SHP77 (cell line): ENCODE measurements around the gene ABCA13.

Source experiments
- DNase-seq, 2 experiments: peaks; one replicate each; lab custom pipeline; 2025; lab: John Stamatoyannopoulos, UW

Gene ABCA13

DNA sequence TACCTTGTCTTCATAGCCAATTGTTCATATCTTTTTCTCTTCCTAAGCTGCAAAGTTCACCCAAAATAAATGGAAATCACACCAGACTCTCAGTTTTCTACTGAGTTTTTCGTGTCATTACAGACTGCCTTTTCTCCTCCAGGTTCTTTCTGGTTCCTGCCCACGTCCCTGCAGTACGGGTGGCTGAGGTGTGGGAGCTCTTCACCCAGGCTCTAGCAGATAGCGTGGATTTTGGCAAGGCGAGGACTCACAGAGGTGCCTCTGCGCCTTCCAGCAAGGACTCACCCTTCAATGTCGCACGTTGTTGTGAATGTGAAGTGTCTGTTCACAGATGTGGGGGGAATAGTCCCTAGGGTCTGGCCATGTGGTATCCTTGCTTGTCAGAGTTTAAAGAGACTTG is 71.6 kb downstream of the ABCA13 start:
- no peak for DNase-seq

DNA sequence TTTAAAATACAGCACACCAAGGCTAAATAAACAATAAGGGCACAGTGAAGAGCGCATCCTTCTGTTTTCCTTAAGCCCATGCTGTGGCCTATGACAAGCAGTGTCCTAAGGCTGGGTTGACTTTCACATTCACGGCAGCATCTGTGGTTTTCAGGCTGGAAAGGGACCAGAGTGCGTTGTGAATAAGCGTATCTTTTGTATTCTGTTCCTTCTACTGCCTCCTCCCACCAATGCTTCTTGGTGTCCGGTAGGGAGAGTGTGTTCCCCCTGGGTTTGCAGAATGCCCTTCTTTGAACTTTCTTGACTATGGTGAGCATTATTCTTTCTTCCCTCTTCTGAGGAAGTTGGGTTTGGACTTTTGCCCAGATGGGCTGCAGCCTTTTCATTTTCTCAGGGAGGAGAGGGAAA is 73.6 kb downstream of the ABCA13 start:
- DNase-seq = no peak

DNA sequence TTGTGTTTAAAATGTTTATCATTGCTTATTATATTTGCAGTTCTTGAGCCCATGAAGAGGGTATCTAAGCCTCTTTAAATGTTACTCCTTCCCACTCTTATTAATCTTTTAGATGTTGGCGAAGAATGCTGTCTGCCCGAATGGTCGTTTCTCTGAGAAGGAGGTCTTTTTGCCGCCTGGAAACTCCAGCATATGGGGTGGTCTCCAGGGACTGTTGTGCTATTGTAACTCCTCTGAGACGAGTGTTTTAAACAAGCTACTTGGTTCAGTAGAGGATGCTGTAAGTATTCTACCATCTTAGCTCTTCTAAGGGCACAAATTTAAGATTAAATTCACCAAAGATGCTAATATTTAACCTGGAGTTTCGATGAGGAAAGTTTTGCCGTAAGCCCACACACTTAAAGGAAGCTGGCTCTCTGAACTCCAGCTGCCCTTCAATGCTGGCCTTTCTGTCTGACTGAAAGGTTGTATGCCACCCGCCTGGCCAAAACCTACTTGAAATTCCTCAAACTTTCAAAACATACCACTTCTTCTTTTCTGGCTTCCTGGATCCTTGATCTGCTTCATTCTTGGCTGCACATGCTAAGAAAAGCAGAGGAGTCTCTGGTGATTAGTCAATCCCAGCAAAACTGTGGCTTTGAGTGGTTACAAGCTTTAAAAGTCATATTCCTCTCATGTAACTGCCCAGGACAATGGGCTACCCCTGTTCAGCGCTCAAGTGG is 74.7 kb downstream of the ABCA13 start:
- no peak for DNase-seq

GRCh38 chr7:48249166-48249565 is 77.9 kb downstream of the ABCA13 start:
- DNase-seq = no peak

DNA sequence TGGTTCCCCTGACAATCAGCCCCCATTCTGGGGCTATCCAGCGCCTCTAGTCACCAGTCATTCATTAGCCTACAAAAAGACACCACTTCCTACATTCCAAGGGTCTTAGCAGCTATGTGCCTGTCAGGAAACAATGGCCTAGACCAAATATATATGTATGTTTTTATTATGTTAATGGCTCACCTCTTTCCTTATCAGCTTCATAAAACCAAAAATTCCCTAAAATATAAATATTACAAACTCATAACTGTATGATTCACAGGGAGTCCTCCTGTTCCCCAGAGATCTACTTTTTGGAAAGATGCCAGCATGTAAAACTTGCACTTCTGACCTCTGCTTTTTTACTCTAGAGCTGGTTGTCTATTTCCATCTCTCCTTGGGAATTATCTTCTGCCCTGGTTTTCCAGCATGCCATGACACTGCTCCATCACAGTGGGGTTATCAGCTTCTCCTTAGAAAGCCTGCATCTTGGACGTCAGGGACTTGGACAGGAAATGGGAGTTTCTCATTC is 79.2 kb downstream of the ABCA13 start:
- no peak for DNase-seq

DNA sequence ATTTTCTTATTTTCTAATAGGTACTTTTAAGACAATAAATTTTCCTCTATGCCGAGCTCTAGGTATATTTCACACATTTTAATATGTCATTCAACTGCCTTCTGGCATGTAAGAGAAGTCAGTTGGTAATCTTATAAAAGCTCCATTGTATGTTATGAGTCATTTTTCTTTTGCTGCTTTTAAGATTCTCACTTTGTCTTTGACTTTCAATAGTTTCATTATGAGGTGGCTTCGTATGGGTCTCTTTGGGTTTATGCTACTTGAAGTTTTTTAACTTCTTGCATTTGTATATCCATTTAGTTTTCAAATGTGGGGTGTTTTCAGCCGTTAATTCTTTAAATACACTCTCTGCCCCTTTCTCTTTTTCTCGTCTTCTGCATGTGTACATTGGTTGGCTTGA is 80.5 kb downstream of the ABCA13 start:
- DNase-seq = no peak

- DNase-seq = no peak
Observed at GRCh38 chr7:48252995-48253394, 81.7 kb downstream of the ABCA13 start.

DNA sequence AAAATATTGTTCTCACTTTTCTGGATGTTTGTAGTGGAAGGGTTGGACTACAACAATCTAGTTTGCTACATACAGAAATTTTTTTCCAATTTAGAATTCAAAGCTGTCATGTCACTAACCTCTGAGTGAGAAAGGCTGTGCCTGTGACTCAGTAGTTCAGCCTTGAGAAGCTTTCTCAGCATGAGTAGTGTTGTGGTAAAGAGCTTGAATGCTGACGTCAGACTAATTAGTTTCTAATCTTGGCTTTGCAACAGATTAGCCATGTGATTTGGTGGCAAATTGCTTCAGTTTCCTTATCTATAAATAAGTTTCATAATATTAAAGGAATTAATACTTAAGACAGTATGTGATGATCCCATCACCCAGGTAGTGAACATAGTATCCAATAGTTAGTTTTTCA is 83.8 kb downstream of the ABCA13 start:
- no peak for DNase-seq

DNA sequence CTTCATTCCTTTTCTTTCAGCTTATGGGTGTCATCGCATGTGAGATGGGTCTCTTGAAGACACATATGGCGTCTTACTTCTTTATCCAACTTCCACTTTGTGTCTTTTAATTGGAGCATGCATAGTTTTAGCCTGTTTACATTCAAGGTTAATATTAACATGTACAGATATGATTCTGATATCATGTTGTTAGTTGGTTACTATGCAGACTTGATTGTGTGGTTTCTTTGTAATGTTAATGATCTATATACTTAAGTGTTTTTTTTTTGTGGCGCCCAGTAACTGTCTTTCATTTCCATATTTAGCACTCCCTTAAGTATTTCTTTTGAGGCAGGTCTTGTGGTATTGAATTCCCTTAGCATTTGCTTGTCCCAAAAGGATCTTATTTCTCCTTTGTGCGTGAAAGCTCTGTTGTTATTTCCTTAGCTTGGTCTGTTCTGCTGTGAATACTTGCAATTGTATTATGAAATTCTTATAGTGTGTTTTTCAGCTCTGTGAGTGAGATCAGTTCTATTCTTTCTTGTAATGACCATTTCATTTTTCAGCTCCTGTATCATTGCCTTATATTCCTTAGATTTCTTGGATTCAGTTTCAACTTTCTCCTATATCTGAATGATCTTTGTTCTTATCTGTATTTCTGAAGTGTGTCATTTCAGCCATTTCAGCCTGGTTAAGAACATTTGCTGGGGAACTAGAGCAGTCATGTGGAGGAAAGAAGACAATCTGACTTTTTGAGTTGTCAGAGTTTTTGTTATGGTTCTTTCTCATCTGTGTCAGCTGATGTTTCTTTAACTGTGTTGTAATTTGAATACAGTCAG is 88.4 kb downstream of the ABCA13 start:
- no peak for DNase-seq

GRCh38 chr7:48261696-48262095 is 90.4 kb downstream of the ABCA13 start:
- DNase-seq = no peak

DNA sequence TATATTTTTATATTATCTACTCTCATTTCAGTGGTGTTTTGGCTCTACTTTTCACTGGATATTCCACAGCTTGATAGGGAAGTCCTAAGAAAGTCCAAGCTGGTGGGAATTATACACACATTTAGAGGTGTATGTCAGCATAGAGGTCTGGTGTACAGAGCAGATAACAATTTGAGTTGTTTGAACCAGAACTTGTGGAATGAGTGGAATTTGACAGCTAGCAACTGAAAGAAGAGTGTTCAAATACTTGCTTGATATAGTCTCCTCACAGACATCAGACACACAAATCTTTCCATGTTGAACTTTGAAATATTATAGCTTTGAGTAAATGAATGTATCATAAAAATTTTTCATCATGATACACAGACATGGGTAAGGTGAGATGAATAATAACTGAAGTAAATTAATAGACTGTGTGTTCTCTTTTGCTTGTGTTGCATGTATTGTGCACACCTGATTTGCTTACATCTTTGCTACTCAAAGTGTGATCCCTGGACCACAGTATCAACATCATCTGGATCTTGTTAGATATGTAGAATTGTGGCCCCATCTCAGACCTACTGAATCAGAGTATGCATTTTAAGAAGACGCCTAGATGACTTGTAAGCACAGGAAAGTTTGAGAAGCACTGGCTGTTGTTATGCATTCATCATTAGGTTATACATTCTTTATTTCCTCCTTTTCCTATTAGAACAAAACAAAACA is 91.5 kb downstream of the ABCA13 start:
- DNase-seq = no peak

GRCh38 chr7:48263311-48263650 is 92.0 kb downstream of the ABCA13 start:
- DNase-seq = no peak

GRCh38 chr7:48269066-48269465 is 97.8 kb downstream of the ABCA13 start:
- DNase-seq = no peak

- DNase-seq = no peak
Observed at GRCh38 chr7:48274662-48275061, 103.4 kb downstream of the ABCA13 start.

DNA sequence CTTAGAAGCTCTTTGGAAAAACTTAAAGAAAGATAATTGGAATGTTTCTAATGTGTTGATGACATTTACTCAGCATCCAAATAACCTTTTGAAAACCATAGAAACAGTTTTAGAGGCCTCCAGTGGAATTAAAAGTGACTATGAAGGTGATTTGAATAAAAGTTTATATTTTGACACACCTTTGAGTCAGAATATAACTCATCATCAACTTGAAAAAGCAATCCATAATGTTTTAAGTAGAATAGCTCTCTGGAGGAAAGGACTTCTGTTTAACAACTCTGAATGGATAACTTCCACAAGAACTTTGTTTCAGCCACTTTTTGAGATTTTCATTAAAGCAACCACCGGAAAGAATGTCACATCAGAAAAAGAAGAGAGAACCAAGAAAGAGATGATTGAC is 108.2 kb downstream of the ABCA13 start:
- no peak for DNase-seq

- no peak for DNase-seq
Observed at GRCh38 chr7:48280100-48280499, 108.8 kb downstream of the ABCA13 start.

DNA sequence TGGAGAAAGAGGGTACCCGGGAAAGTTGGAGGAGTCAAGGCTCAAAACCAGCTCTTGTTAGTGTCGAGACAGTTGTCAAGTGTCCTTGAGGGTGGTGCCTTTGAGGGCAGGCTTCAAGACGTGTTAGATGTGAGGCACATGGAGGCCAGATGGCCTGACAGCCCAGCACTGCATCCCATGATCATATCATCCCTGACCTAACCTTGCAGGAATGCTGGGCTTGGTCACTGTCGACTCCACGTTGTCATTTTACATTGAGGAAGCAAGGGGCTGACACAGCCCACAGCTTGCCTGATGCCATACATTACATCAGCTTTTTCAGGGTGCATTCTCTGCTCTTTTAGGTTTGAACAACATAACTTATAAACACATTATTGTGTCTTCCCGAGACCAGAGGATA is 114.1 kb downstream of the ABCA13 start:
- no peak for DNase-seq

DNA sequence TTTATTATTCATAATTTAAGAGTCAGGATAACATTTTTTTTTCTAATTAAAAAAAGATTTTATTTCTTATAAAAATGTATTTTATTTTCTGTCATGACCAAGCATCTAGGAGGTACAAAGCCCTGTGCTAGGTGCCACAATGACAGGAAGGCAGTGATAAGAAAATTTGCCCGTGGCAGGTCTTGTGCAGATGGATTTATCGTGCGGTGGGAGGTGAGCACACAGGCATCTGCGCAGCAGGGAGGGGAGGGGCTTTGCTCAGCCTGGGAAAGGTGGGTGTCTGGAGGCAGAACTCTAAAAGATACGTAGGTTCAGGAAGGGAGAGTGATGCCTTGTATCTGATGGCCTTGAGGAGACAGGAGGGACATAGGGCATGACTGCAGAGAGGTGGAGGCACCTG is 115.6 kb downstream of the ABCA13 start:
- no peak for DNase-seq

DNA sequence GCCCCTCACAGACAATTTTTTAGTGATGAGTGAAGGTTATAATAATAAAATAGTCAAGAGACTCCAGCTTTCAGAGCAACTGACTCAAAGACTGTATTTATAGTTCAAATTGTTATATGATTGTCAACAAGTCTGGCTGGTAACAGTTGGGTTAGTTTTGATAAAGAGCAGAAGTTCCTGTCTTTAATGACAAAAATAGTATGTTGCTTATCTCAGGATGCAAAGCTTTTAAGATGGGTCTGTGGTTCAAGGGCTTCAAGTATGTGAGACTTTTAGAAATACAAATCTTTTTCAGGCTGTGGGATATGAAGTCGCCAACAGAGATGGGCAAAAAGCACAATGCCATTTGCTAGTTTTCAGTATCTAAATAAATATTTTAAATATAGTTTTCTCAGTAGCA is 118.4 kb downstream of the ABCA13 start:
- DNase-seq = no peak

GRCh38 chr7:48292949-48293348 is 121.7 kb downstream of the ABCA13 start:
- no peak for DNase-seq

GRCh38 chr7:48295296-48295971 is 124.2 kb downstream of the ABCA13 start:
- DNase-seq = no peak

- DNase-seq = no peak
Observed at GRCh38 chr7:48296966-48297365, 125.7 kb downstream of the ABCA13 start.
